GM12874 (cell line): ENCODE results near the gene ACSBG1.

Experiments used
- TF ChIP-seq, protein P1 (sequence below): IDR thresholded peaks from 2 replicates; pipeline ENCODE4 v1.5.1; 2011; ENCODE audit warnings: low read depth, mild to moderate bottlenecking, control low read depth, low read length, moderate library complexity; ENCODE audit not compliant: insufficient read depth

The ACSBG1 gene

DNA sequence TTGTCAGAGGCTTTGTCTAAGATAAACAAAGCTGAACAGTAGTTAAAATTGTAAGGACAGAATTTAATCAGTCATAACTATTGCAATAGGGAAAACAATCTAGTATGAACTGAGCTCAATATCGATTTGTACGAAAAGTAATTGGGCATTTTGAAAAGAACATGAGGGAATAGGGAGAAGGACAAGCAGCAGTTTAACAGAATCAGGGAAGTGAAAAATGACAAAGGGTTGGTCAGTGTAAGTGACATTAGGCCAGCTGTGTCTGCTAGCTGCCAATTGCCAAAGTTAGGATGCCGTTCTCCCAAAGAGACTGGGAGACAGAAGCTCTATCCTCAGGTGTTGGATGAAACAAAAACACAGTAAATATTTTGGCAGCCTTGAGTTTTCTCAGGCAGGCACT is 26.7 kb upstream of the ACSBG1 start:
- TF ChIP-seq, protein P1, sequence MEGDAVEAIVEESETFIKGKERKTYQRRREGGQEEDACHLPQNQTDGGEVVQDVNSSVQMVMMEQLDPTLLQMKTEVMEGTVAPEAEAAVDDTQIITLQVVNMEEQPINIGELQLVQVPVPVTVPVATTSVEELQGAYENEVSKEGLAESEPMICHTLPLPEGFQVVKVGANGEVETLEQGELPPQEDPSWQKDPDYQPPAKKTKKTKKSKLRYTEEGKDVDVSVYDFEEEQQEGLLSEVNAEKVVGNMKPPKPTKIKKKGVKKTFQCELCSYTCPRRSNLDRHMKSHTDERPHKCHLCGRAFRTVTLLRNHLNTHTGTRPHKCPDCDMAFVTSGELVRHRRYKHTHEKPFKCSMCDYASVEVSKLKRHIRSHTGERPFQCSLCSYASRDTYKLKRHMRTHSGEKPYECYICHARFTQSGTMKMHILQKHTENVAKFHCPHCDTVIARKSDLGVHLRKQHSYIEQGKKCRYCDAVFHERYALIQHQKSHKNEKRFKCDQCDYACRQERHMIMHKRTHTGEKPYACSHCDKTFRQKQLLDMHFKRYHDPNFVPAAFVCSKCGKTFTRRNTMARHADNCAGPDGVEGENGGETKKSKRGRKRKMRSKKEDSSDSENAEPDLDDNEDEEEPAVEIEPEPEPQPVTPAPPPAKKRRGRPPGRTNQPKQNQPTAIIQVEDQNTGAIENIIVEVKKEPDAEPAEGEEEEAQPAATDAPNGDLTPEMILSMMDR = no peak

DNA sequence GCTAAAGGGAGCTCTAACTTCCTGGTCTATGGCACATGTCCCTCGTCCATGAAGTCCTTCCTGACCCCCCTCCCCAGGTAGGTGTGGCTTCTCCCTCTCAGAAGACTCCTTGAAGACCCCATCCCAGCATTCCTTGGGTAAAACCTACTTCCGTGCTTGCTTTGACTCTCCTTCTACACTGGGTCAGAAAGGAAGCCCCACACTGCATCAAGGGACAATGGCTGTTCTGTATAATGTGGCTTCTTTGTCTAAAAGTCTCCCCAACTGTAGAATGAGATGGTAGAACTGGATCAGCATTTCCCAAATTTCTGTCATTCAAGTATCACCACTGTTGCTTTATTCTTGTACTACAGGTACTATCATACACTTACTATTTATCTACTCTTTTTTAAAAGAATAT is 26.1 kb upstream of the ACSBG1 start:
- TF ChIP-seq, protein P1 = no peak

DNA sequence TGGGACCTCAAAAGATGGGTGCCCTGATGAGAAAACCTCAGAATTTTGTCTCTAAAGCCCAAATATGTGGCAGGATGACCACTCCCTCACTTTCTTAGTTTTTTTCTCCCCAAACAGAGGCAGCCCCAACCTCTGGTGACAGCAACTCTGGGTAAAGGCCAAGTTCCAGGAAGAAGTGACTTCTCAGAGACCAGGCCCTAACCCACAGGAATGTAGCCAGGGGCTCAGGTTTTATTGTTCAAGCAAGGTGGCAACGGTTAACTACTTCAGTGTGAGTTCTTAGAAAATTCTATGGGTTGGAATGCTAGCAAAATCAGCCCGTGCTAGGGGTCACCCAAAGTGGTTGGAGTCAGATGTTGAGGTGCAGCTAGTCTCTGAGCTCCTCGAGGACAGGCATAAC is 24.9 kb upstream of the ACSBG1 start:
- TF ChIP-seq, protein P1 = no peak

DNA sequence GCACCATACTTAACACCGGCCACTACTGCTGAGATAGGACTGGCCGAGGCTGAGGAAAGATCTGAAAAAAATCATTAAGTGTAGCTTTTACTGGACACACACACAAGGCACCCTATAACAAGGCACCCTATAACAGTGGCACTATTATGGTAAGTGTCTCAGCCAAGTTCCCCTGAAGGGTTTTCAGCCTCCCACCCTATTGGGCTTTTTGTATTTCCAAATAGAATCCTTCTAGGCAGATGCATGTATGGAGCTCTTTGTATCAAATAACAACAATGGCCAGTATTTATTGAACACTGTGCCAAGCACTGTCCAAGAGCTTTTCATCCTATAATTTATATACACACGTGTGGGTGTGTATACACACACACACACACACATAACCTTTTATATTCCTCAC is 23.3 kb upstream of the ACSBG1 start:
- TF ChIP-seq, protein P1 = no peak

DNA sequence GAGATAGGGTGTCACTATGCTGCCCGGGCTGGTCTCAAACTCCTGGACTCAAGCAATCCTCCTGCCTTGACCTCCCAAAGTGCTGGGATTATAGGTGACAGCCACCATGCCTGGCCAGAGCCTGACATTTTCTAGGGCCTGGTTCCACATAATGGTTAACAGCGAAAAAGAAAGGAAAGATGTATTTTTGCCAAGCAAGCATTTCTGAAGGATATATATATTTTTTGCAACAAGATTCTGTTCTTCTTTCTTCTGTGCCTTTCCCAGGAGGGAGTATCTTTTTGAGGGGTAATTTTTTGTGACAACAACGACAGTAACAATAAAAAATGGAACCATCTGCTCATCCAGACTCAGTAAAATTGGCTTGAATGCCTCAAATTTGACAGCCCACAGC is 21.7 kb upstream of the ACSBG1 start:
- TF ChIP-seq, protein P1 = no peak

DNA sequence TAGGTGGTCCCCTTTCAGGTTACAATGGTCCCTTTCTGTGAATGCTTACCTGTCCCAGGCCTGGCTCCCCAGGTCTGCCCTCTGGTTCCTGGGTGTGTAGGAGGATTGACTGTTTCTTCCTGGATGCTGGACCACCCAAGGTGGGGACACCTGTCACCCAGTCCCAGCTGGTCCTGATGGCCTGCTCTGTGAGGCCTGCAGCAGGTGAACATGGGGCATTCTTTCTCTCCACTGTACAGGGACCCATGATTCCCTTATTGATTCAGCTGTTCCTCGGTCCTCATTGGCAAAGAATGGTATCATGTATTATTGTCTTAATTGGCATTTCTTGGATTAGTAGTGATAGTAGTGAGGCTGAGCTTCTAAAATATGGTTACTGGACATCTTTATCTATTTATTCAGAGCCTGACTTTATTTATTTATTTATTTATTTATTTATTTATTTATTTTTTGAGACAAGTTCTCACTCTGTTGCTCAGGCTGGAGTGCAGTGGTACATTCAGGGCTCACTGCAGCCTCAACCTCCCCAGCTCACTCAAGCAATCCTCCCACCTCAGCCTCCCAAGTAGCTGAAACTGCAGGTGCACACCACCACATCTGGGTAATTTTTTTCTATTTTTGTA is 21.2 kb upstream of the ACSBG1 start:
- TF ChIP-seq, protein P1 = no peak

DNA sequence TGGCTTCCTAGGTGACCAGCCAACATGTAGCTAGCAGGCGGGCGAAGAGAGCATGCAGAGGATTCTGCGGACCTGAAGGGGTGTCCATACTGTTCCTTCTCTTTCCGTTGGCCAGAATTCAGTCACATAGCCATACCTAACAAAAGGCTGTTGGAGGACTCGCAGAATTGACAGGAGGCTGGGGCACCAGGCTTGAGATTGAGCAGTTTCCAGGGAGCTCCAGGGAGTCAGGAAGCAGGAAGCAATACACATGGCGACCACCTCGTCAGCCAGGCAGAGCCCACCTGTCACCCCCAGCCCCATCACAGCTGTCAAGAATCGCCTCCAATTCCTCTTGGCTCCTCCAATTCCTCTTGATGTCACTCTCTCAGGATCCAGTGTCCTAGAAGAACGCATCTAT is 16.8 kb upstream of the ACSBG1 start:
- TF ChIP-seq, protein P1 = no peak
